Keratinocyte (primary cell): ENCODE data around the gene MAPK14. TPM values are rescaled to one million over a fixed set of nuclear protein-coding genes. Genes with fewer than 3 reads are reported as not detected.
A peak's percentile ranks its signal among the peaks of the same experiment; 100 is the strongest.
"Not testable (repeated sequence)": the region's sequence is repeated elsewhere in the genome, so short reads cannot be mapped to it uniquely, and the experiment has no call there.

Experiments used
- DNase-seq: peaks from one replicate; pipeline ENCODE4 v3.0.0-alpha.2; 2011; ENCODE audit warnings: low read depth, missing footprints, low spot score
- FAIRE-seq: peaks from 2 replicates; lab custom pipeline; 2011; peaks lifted over from hg19 to GRCh38; lab: Jason Lieb, UNC
- H2AFZ ChIP-seq: 2 replicates; pipeline ENCODE4 v1.6.0; 2012; ENCODE audit warnings: low read length, control low read depth, inconsistent platforms; ENCODE audit not compliant: control insufficient read depth
- H3K27ac ChIP-seq: 2 replicates; pipeline ENCODE4 v1.5.1; 2011; ENCODE audit warnings: low read length; ENCODE audit not compliant: control insufficient read depth, insufficient read depth
- H3K27me3 ChIP-seq: 3 replicates; pipeline ENCODE4 v1.6.0; 2011; ENCODE audit warnings: low read length; ENCODE audit not compliant: control insufficient read depth, insufficient read depth; ENCODE audit errors: extremely low read depth
- H3K36me3 ChIP-seq, 2 experiments: 2 replicates in 1 of 2; 3 replicates in 1 of 2; pipeline ENCODE4 v1.5.1; 2011; ENCODE audit warnings: low read length in 2 of 2, mild to moderate bottlenecking in 1 of 2; ENCODE audit not compliant: control insufficient read depth in 2 of 2, insufficient read depth in 2 of 2; ENCODE audit errors: extremely low read depth in 1 of 2
- H3K4me1 ChIP-seq: 3 replicates; pipeline ENCODE4 v1.5.1; 2011; ENCODE audit warnings: low read length; ENCODE audit not compliant: control insufficient read depth, insufficient read depth; ENCODE audit errors: extremely low read depth
- H3K4me2 ChIP-seq: 3 replicates; pipeline ENCODE4 v1.6.0; 2011; ENCODE audit warnings: low read depth, low read length; ENCODE audit not compliant: control insufficient read depth, insufficient read depth; ENCODE audit errors: extremely low read depth
- H3K4me3 ChIP-seq, 3 experiments: fragments of 200-600 bp in 1 of 3; sonication (generic) in 1 of 3; 2 replicates in 2 of 3; 3 replicates in 1 of 3; pipeline ENCODE4 v1.5.1; 2011 to 2016; ENCODE audit warnings: low read length in 3 of 3, mild to moderate bottlenecking in 3 of 3, control low read depth in 2 of 3, inconsistent platforms in 1 of 3, low read depth in 1 of 3, mixed read lengths in 1 of 3, mixed run types in 1 of 3, moderate library complexity in 1 of 3; ENCODE audit not compliant: control insufficient read depth in 2 of 3, insufficient read depth in 2 of 3; ENCODE audit errors: extremely low read depth in 1 of 3
- H3K79me2 ChIP-seq: 2 replicates; pipeline ENCODE4 v1.6.0; 2012; ENCODE audit warnings: low read length; ENCODE audit not compliant: control insufficient read depth, insufficient read depth
- H3K9ac ChIP-seq: 3 replicates; pipeline ENCODE4 v1.6.0; 2011; ENCODE audit warnings: low read length; ENCODE audit not compliant: control insufficient read depth, insufficient read depth; ENCODE audit errors: extremely low read depth
- H3K9me1 ChIP-seq: 3 replicates; pipeline ENCODE4 v1.6.0; 2011; ENCODE audit warnings: low read length; ENCODE audit not compliant: control insufficient read depth, insufficient read depth; ENCODE audit errors: extremely low read depth
- H3K9me3 ChIP-seq: 2 replicates; pipeline ENCODE4 v1.5.1; 2012; ENCODE audit warnings: low read depth, low read length; ENCODE audit not compliant: control insufficient read depth
- H4K20me1 ChIP-seq: 3 replicates; pipeline ENCODE4 v1.6.0; 2011; ENCODE audit warnings: low read length; ENCODE audit not compliant: control insufficient read depth, insufficient read depth; ENCODE audit errors: extremely low read depth
- CTCF ChIP-seq, 3 experiments: IDR thresholded peaks in 1 of 3; conservative IDR thresholded peaks in 1 of 3; optimal IDR thresholded peaks in 1 of 3; 2 replicates in 2 of 3; 3 replicates in 1 of 3; pipeline versions ENCODE3 to v1.5.1; 2011; ENCODE audit warnings: low read length in 3 of 3, mild to moderate bottlenecking in 3 of 3, moderate library complexity in 2 of 3, control low read depth in 1 of 3, inconsistent platforms in 1 of 3; ENCODE audit not compliant: insufficient read depth in 2 of 3; ENCODE audit errors: extremely low read depth in 1 of 3
- EZH2 ChIP-seq: IDR thresholded peaks from one replicate; pipeline ENCODE4 v1.6.1; 2012; ENCODE audit warnings: inconsistent platforms, mild to moderate bottlenecking, low read length, moderate library complexity
- dilution Hi-C: fragments of 300-500 bp; cut with MboI; formaldehyde crosslinking; loops from one replicate; pipeline ENCODE4 v1.7.0; 2020; ENCODE audit warnings: low sequenced_read_pairs; ENCODE audit not compliant: extremely low pct_ligation_motif_present
- polyA minus RNA-seq, 3 experiments: library from RNA; depleted of rRNA, polyadenylated mRNA; stranded (reverse); fragments of >200 nt; gene quantifications; 1 replicate in 1 of 3; 2 replicates in 1 of 3; 3 replicates in 1 of 3; pipeline ENCODE4 v1.2.3, GENCODE V29; 2011
- polyA plus RNA-seq, 5 experiments: library from polyadenylated mRNA; depleted of rRNA in 3 of 5; stranded (reverse) in 3 of 5; stranded (forward) in 1 of 5; unstranded in 1 of 5; fragments of >200 nt; gene quantifications; 1 replicate in 1 of 5; 2 replicates in 3 of 5; 3 replicates in 1 of 5; pipeline versions ENCODE4 v1.2.1 to v1.2.3, GENCODE V29; 2011 to 2012; ENCODE audit warnings: missing spikeins in 2 of 5, low read depth in 1 of 5, low replicate concordance in 1 of 5

The MAPK14 gene
- 43.7 to 52.4 TPM (median 44.6 TPM) in 3 replicates for polyA plus RNA-seq
- 34.1 TPM for polyA plus RNA-seq (2011; ENCODE audit: low read depth)
- polyA plus RNA-seq (2011; cell fraction: cytosol; rRNA removed) = 27.5 and 46.9 TPM in 2 replicates
- 63.3 and 68.9 TPM in 2 replicates for polyA plus RNA-seq (2011; cell fraction: nucleus; rRNA removed)
- polyA plus RNA-seq (2012; ENCODE audit: low replicate concordance) = 29.6 and 34.7 TPM in 2 replicates
- polyA minus RNA-seq = 24.8 to 104 TPM (median 66.2 TPM) in 3 replicates
- polyA minus RNA-seq (2011; cell fraction: cytosol; rRNA and poly(A)+ RNA removed) = 40.7 TPM
- 52.3 and 104 TPM in 2 replicates for polyA minus RNA-seq (2011; cell fraction: nucleus; rRNA and poly(A)+ RNA removed)

GRCh38 chr6:36027501-36028087 lies at the start of gene MAPK14:
MAPK14 (plus strand) TSS chr6:36027808; CDS start chr6:36028158, 350 bp downstream.
- Histone ChIP-seq H4K20me1 (no peaks in the 10 kb centered on the region), H3K4me2 (peak within 1 kb of the TSS; percentile 86), H3K4me1 (peaks cover 12% of the 10 kb centered on the region), H3K79me2 (peaks cover 49% of the 10 kb centered on the region), H2AFZ (peak within 1 kb of the TSS; percentile 81), H3K36me3 (no peaks in the 10 kb centered on the region), H3K9me1 (no peaks in the 10 kb centered on the region), H3K9ac (peak within 1 kb of the TSS; percentile 89), H3K27ac (peak within 1 kb of the TSS; percentile 94), H3K9me3 (no peaks in the 10 kb centered on the region), H3K4me3 (peak within 1 kb of the TSS; percentile 83 to 100 (median 84)), H3K27me3 (no peaks in the 10 kb centered on the region)
- peak; percentile 49 for FAIRE-seq
- TF ChIP-seq EZH2 = no peak
- peak; percentile 94 to 97 (median 95) for TF ChIP-seq CTCF (optimal IDR thresholded peaks at IDR 0.05 in 1 of 3, IDR thresholded peaks at IDR 0.05 in 1 of 3, conservative IDR thresholded peaks at IDR 0.05 in 1 of 3; ENCODE audit: extremely low read depth in 1 of 3, insufficient read depth in 2 of 3, low read length in 3 of 3)
- peak; percentile 100 for DNase-seq
- dilution Hi-C loops = no loop called here

- H3K27me3 ChIP-seq, DNase-seq, H3K4me1 ChIP-seq, H3K9me1 ChIP-seq, FAIRE-seq, dilution Hi-C loops, H2AFZ ChIP-seq, H3K27ac ChIP-seq, H3K4me3 ChIP-seq, H3K9ac ChIP-seq, H3K4me2 ChIP-seq, H3K36me3 ChIP-seq, H4K20me1 ChIP-seq, H3K79me2 ChIP-seq, H3K9me3 ChIP-seq: not testable (repeated sequence)
These were observed 47.5 kb upstream of the MAPK14 start for GRCh38 chr6:35980126-35980525.
